Measurements from ENCODE around the gene ERC2. TPM values are rescaled to one million over a fixed set of nuclear protein-coding genes. Genes with fewer than 3 reads are reported as not detected.

Gene ERC2
- total and polyA plus RNA-seq, 2 of the 13 experiments (the other 11 are each of a cell fraction or from before 2014, with no cell fraction given), result 0.16 to 0.22 TPM

GRCh38 chr3:55720614-55721013 lies 747.7 kb downstream of the ERC2 start:
- CTCF ChIA-PET (ENCODE audit: low intra/inter-chr PET ratio, low total read pairs), result no interaction called here
- intact Hi-C loops (cut with micrococcal nuclease; ENCODE audit: unreplicated experiment), result no loop called here
- no peak for FAIRE-seq

More at GRCh38 chr3:55720614-55721013, 747.7 kb downstream of the ERC2 start:
- H3K9ac ChIP-seq (ENCODE audit: insufficient read depth, low read depth, low read length), result no peak overlapping the region
- H3K4me1 ChIP-seq (ENCODE audit: insufficient read depth, low read length), result no peaks in the 10 kb centered on the region
- POLR2A ChIA-PET, result no interaction called here
- H3K4me2 ChIP-seq (ENCODE audit: low read depth, low read length), result no peak overlapping the region
- no peaks in the 10 kb centered on the region for H3K36me3 ChIP-seq (replicated peaks in 1 of 2; ENCODE audit: control insufficient read depth in 1 of 2, insufficient read depth in 2 of 2, low read length in 2 of 2)
- H3K9me3 ChIP-seq (ENCODE audit: low read length), result no peaks in the 10 kb centered on the region
- in situ Hi-C loops (cut with HindIII; ENCODE audit: extremely low pct_ligation_motif_present, low pct_unique_long_range_greater_than_20kb), result no loop called here
- no TSS peak for BruUV-seq (replicated peaks)
- no peak for ATAC-seq
- TF ChIP-seq ZNF629 (CRISPR knock-in tag; conservative IDR thresholded peaks at IDR 0.05) (peak; percentile 25; the same call in 1 of the 2 replicates), SNAPC4 (CRISPR knock-in tag; IDR thresholded peaks at IDR 0.05) (no peak)
- no peak overlapping the region for H2AFZ ChIP-seq (ENCODE audit: low read length)
- H4K20me1 ChIP-seq (ENCODE audit: insufficient read depth, low read length), result no peaks in the 10 kb centered on the region
- H3K27me3 ChIP-seq (ENCODE audit: control insufficient read depth in 1 of 2, insufficient read depth in 2 of 2, low read length in 2 of 2), result no peaks in the 10 kb centered on the region
- no peaks in the 10 kb centered on the region for H3K79me2 ChIP-seq (ENCODE audit: insufficient read depth, low read length)
- H3K27ac ChIP-seq (ENCODE audit: extremely low read length, insufficient read depth, low read length), result no peak overlapping the region
- DNase-seq (ENCODE audit: low spot score), result no peak
- no peak overlapping the region for H3K4me3 ChIP-seq (replicated peaks in 1 of 3; ENCODE audit: insufficient read depth in 1 of 3, low read depth in 2 of 3, low read length in 3 of 3)
